ENCODE results near the gene TMEM63B. TPM values are rescaled to one million over a fixed set of nuclear protein-coding genes. Genes with fewer than 3 reads are reported as not detected.
A peak's percentile ranks its signal among the peaks of the same experiment; 100 is the strongest.
"Not testable (repeated sequence)": the region's sequence is repeated elsewhere in the genome, so short reads cannot be mapped to it uniquely, and the experiment has no call there.

The TMEM63B gene
- 32.8 and 45.0 TPM in 2 replicates for total RNA-seq (2014; rRNA removed; shearing (Covaris generic))

DNA sequence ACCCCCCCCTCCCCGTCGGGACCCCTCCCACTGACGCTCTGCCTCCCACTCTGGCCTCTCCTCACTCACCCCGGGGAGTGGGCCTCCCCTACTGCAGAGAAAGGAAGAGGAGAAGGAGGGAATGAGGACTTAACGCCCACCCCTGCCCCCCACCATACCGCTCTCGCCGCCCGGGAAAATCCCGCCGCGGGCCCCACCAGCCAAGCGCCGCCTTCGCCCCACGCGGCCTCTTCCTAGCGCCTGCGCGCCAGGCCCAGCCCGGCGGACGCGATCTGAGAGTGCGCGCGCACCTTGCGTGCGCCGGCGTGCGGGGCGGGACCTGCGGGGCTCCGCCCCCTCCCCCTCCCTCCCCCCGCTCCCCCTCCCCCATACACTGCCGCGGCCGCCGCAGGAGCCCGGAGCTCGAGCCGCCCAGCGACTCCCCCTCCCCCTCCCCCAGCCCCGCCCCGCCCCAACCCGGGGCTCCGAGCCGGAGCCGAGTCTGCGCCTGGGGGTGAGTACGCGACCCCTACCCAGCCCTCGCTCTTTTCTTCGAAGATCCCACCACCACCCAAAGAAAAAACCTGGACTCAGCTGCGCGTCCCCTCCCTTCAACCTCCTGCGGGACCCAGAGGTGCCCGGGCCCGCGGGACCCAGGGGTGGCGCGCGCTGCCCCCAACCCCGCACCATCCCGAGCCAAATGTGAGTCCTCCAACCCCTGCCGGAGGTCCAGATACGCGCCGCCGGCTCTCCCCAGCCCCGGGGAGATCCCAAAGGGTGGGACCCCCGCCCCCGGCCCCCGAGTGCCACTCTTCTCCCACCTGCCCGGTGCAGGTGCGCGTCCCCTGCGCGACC is at the start of gene TMEM63B, which contains the start of gene MRPL14:
Gene TMEM63B (plus strand): TSS at position 369 of the 834 bp plus-strand sequence. CDS start 7,031 bp downstream, outside the sequence.
Gene MRPL14 (minus strand): TSS at position 267 of the 834 bp plus-strand sequence. CDS start 10,841 bp downstream, outside the sequence.
- peak; percentile 83 for DNase-seq (ENCODE audit: low read depth)

DNA sequence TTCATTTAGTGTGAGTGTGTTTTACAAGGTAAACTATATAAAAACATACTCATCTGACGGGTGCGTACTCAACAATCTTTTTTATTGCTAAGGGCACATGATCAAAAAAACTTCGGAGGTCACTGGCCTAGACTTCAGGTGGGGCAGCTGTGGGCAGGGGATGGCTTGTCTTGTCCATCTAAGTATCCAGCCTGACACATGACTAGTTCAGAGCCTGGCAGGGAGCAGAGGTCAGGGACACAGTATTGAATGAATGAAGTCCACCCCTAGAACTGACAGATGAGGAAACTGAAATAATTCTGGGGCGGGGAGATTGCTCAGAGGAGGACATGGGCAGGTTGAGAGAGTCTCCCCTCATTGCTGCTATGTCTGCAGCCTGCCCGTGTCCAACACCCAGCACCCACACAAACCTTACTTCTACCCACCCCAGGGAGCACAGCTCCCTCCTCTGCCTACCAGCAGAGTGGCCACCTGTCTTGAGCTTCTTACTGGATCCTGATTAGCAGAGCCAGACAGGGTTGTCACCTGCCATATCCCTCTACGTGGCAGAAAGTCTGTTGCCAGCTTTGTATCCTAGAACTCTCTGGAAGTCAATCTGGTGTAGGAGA is 49.0 kb upstream of the TMEM63B start:
- no peak for DNase-seq (ENCODE audit: low read depth)

DNA sequence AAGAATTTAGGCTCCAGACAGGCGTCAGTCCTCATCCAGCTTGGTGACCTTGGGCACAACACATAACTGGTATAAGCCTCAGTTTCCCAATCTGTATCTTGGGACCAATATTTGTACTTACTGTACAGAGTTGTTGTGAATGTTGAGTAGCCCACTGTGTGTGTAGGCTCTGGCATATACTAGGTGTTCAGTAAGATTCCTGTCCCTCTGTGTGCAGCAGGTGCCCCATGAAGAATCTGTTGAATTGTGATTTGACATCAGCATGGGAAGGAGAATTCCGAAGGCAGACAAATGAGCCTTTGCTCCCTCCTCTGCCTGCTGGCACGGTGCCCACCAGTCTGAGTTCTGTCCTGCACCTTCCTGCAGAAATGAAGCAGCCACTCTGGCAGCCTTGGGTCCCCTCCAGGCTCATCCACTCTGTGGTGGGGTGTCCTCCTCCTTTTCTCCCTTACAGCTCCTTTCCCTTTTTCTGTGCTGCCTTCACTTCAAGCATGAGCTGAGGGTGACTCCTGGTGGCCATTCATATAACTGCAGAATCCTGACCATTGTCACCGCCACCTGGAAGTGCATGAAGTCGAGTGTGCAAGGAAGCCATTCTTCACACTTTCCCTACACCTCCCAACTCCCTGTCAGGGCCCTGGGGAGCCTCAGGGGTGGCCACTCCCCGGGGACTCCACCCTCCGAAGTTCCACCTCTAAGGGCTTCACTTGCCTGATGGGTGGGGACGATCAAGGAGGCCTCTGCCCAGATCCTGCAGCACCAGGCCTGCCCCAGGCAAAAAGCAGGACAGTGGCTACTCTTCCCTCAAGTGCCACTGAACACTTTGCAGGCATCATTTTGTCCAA is 48.3 kb upstream of the TMEM63B start:
- peak; percentile 73 for DNase-seq (ENCODE audit: low read depth)

DNA sequence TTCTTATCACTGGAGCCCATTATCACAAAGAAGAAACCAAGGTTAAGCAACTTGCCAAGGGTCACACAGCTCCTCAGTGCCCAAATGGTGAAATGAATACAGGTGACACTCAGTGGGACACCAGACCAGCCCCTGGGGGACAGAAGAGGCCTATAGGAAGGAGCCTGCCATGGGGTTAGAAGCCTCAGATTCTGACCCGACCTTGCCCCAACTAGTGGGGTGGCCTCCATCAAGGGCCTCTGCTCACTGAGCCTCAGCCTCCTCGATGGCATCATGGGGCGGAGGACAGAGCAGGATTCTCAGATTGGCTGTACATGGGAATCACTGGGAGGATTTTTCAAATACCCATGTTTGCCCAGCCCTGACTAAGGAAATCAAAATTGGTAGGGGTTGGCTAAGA is 47.7 kb upstream of the TMEM63B start:
- no peak for DNase-seq (ENCODE audit: low read depth)

DNA sequence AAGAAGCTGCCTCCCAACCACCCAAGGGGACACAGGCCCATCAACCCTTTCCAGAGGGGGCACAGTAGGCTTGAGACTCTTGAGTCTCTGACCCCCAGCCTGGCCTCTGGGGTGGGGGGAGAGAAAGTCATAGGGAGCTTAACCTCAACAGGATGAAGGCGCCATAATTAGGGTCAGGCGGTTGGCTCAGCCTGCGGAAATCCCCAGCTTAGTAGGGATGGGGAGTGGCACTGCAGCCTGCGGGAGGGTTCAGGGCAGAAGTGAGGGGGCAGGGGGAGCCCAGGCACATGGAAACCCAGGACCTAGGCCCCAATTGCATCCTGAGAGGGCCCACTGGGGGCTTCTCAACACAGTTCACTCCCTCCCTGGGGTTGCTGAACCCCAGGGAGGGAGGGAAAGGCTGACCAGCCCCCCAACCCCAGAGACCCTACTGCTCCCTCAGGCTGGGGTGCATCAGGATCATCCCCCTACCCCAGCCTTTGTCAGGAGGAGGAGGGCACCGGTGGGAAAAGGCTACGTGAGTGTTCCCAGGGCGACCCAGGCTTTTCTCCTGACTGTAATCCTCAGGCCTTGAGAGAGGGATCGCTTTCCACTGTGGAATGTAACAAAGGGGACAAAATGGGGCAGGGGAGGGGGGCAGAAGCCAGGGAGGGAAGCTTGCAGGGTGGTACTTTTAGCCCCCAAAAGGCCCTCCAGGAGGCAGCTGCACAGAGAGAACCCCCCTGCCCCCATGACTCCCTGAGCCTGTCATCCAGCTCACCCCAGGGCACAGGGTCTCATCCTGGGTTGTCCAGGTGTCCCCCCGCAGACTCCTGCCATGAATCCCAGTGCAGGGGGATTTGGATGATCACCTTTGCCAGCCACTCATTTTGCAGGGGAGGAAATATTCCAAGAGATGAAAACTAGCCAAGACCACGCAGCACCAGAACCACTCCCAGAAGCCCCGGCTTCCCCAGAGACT is 46.5 kb upstream of the TMEM63B start:
- DNase-seq (ENCODE audit: low read depth), result no peak

DNA sequence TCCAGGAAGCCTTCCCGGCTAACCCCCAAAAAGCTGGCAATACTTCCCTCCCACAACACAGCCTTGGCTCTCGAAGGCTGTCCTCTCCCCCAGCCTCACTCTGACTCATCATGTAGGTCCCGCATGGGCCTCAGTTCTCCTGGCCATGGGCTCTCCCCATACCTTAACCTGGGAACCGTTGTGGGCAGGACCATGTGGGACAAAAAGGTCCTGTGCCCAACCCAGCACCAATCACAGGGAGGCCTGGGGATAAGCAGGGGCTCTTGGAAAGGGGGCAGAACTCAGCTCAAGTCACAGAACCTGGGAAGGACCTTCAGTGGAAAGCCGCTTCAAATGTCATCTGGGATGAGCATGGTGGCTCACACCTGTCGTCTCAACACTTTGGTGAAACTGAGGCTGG is 45.6 kb upstream of the TMEM63B start:
- no peak for DNase-seq (ENCODE audit: low read depth)

DNA sequence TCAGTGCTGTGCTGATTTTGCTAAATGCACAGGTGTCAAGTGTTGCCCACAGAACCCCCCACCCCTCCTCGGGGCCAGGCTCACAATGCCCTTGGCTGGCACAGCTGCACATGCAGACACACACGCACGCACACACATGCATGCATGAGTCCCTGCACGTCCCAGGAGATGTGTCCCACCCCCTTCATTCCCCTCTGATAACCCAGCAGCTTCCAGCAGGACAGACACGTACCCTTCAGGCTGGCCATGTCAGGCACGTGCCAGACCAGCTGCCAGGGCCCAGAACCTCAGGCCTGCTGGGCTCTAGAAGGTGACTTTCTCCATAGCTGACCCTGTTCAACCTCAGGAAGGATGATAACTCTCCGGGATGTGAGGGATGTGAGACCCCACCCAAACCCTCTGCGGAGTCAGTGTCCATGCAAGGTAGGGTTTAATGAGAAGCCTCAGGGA is 44.5 kb upstream of the TMEM63B start:
- DNase-seq (ENCODE audit: low read depth), result no peak

DNA sequence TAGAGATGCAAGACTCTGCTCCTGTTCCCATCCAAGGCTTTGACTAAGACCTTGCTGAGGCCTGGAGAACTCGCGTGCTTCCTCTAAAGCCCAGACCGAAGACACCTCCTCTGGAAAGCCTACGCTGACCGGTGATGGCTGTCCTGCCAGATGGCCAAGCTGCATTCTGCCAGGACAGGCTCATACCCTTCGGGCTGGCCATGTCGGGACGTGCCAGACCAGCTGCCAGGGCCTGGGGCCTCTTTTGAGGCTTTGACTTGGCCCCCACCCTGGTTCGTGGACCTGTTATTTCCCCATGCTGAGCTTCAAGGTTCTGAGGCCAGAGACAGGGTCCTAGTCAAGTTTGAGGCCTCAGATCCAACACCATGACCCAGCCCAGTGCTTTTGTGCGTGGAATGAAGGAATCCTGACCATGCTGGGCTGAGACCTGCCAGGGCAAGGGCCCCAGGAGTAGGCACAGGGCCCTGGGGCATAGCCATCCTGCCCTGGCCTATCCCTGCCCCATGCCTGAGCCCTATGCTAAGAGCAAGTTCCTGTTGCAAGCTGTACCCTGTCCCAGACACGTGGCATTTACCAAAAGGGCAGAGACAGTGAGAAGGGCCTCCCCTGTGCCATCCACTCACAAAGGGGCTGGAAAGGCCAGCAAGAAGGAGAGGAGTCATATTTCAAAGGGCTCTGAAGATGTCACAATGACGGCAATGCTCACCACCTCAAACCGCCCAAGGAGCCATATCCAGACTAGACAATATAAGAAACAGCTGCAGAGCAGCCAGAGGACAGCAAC is 42.9 kb upstream of the TMEM63B start:
- peak; percentile 53 for DNase-seq (ENCODE audit: low read depth)

DNA sequence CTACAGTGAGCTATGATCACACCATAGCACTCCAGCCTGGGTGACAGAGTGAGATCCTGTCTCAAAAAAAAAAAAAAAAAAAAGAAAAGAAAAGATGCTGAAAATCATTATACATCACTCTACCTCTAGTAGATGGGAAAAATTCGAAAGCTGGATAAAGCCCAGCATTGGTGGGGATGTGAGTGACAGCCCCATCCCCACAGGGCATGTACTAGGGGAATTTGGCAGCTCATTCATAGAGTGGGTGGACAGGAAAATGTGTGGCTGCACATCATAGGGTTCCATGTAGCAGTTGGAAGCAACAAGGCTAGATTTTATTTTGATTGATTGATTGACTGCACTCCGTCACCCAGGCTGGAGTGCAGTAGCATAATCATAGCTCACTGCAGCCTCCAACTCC is 42.1 kb upstream of the TMEM63B start:
- no peak for DNase-seq (ENCODE audit: low read depth)

DNA sequence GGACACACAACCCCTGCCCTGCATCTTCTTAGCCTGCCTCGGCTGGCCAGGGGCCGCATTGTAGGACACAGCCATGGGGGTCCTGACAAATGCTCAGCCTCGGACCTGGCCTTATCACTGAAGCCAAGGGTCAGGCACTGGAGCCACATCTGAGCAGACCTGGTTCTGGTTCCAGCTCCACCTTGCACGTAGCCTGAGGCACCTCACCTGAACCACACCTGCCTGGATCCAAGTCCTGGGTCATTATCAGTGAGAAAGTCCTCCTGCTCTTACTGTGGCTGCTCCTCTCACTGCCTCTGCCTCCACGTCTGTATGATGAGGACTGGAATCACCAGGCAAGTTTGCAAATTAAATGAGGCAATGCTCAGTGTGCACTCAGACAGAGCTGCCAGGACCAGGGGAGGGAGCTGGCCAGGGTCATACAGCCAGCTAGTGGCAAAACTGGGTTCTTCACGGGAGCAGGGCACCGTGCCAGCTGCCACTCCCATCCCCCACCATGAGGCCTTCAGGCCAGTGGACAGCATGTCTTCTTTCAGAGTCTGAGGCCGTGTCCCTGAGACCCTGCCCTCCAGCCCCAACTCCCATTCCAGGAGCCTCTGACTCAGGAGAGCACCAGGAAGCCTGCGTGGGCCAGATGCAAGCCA is 40.3 kb upstream of the TMEM63B start:
- no peak for DNase-seq (ENCODE audit: low read depth)

DNA sequence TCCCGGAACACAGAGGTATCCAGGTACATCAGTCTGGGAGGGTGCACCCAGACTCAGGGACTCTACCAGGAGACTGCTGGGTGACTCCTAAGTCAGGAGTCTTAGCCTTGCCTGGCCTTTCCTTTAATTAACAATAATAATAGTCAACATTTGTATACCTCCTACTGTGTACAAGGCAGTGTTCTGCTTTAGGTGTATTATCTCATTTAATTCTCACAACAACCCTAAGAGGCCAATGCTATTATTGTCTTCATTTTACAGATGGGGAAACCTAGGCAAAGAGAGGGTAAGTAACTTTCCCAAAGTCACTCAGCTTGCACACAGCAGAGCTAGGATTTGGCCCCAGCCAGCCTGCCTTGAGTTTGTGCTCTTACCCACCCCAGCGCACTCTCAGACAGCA is 39.7 kb upstream of the TMEM63B start:
- DNase-seq (ENCODE audit: low read depth), result no peak

DNA sequence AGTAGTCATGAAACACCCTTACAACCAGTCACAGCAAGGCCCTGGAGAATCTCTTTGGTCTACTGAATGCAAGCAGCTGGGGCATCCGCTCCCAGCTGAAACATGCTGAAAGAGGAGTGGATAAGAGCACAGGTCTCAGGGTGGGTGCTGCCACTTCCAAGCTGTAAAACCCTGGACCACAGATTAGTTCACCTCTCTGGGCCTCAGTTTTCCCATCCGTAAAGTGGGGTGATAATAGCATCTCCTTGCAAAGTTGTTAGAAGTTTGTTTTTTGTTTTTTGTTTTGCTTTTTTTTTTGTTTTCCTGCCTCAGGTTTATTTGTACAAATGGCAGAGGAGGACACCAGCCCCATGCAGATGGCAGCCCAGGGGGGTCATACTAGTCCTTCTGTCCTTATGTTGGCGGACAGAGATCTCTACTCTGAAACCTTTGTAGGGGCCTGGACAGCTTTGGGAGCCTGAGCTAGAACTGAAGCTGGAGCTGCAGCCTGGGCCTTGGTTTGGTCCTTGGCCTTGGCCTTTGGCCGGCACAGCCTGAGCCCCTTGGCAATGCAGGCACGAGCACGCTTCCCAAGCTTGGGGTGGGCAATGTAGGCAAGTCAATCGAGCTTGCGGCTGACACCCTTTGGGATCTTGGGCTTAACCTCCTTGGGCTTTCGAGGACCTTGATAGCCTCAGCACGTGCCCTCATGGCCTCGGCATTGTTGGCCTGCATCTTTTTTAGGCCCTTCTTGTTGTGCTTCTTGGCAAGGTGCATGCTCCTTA is 38.3 kb upstream of the TMEM63B start:
- no peak for DNase-seq (ENCODE audit: low read depth)

DNA sequence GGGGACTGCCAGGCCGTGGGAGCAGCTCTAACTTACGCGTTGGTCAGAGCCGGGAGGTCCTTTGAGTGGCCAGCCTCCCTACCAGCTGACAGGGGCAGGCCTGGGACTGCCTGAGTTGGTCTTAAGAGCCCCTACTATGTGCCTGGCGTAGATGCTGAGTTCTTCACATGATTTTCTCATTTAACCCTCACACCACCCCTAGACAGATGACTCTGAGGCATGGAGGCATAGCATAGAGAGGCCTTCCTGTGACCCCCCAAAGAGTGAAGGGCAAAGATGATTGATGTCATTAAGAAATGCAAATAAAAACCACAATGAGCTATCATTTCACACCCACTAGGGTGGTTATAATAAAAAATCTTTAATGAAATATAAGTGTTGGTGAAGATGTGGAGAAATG is 36.9 kb upstream of the TMEM63B start:
- no peak for DNase-seq (ENCODE audit: low read depth)

DNA sequence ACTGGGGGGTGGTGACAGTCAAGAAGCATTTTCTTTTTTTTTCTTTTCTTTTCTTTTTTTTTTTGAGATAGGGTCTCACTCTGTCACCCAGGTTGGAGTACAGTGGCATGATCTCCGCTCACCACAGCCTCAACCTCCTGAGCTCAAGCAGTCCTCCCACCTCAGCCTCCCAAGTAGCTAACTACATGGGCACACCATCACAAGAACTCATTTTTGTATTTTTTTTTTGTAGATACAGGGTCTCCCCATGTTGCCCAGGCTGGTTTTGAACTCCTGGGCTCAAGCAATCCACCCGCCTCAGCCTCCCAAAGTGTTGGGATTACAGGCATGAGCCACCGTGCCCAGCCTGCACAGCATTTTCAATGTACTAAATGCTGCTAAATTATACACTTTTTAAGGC is 36.0 kb upstream of the TMEM63B start:
- not testable (repeated sequence) for DNase-seq (ENCODE audit: low read depth)

DNA sequence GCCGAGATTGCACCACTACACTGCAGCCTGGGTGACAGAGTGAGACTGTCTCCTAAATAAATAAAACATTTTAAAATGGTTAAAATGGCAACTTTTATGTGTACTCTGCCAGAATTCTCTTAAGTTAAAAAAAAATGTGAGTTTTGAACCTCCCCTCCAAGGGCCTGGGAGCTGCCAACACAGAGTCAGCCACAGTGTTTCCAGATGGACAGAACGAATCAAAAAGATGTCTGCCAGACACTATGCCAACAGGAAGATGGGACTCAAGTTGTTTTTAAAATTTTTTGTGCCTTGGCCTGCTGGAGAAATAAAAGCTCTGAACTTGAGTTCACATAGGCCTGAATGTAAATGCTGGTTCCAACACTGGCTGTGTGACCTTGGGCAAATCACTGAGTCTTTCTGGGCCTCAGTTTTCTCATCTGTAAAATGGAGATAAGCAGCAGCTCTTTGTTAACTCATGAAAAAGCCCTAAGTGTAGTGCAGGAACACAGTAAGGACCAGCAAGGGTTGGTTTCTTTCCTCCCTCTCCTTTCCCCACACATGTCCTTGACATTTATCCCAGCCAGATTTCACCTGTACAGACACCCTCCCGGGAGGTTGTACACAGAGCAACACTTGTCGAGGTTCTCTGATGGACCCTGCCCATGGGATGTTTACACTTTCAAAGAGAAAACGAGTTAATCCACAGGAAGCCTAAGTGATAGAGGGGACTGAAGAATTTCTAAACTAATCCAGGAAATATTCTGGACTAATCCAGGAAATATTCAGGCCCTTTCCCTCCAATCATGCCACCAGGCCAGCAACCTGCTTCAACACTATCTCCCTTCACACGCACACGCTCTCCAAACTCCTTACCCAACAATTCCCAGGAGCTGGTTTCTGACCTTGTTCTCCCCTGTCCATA is 35.1 kb upstream of the TMEM63B start:
- no peak for DNase-seq (ENCODE audit: low read depth)

DNA sequence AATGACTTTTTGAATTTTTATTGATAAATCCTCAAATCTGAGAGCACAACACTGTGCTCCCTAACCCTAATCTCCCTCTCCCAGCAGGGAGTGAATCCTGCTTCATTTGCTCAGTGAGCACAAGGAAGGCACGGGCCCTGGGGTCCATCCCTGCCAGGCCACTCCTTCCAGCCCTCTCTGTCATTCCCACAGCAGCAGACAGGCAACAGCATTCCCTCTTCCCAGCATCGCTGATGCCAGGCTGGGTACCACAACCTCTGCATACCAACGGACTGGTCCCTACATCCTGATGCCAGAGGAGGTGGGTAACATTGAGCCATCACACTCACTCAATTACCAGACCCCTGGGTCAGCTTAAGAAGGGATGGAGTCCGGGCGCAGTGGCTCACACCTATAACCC is 34.3 kb upstream of the TMEM63B start:
- no peak for DNase-seq (ENCODE audit: low read depth)

DNA sequence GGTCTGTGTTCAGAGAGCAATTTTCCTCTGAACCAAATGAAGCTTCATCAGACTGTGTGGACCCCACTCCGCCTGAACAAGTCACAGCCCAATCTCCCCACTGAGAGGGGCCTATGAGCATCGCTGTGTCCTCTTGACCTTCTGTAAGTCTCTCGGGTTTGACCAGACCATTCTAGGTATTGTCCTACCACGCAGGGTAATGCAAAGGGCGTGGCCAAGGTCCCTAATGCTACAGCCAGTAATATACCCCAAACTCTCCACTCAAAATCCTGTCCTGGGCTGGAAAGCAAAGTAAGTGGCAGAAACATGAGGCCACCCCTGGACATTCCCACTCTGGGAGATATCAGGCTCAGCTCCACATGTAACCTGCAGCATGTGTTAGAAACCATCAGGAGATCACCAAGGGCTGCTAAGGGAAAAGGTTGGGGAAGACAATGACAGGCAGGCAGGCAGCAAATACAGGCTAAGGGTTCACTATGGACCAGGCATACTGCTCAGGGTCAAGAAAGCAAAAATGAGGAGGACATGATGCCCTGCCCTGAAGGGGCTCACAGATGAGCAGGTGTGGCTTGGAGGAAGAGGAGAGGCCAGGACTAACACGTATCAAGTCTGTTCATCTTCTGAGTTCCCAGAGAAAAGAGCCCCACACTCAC is 33.5 kb upstream of the TMEM63B start:
- DNase-seq (ENCODE audit: low read depth), result no peak

Data from M059J (cell line).